Esophagus muscularis mucosa (tissue), 4 donors: Measurements from ENCODE around the gene MKRN2.

Experiments used
- EP300 ChIP-seq: sonication (generic); formaldehyde crosslinking; IDR thresholded peaks from one replicate; pipeline ENCODE4 v1.6.1; 2017; ENCODE audit warnings: antibody characterized with exemption
- POLR2AphosphoS5 ChIP-seq, 2 donors: sonication (generic); formaldehyde crosslinking; IDR thresholded peaks; one replicate each; pipeline ENCODE4 v1.6.1; 2017; ENCODE audit warnings: antibody characterized with exemption in 2 of 2
- TF ChIP-seq, protein P1 (sequence below), 3 experiments: fragments of 200-600 bp in 2 of 3; fragments of 450-650 bp in 1 of 3; sonication (generic) in 2 of 3; IDR thresholded peaks; one replicate each; pipeline ENCODE4 v1.5.1; 2017 to 2019; ENCODE audit warnings: antibody characterized with exemption in 3 of 3, mild to moderate bottlenecking in 2 of 3, moderate library complexity in 1 of 3

DNA sequence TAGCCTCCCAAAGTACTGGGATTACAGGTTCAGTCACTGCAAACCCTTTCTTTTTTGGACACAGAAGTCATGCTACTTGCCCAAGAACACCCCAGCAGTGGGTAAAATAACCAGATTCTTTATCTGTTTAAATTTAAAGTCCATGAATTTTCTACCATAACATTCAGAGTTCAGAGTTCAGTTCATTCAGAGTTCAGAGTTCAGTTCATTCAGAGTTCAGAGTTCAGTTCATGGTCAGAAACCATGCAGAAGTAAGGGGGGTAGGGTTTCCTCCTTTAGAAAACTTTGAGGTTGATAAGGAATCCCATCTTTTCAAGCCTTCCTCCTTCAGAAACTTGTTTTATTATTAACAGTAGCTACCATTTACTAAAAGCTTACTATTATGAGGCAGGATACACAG, 63.8 kb downstream of the MKRN2 start:
- no peak for TF ChIP-seq POLR2AphosphoS5 (IDR thresholded peaks at IDR 0.05)
- TF ChIP-seq, protein P1, sequence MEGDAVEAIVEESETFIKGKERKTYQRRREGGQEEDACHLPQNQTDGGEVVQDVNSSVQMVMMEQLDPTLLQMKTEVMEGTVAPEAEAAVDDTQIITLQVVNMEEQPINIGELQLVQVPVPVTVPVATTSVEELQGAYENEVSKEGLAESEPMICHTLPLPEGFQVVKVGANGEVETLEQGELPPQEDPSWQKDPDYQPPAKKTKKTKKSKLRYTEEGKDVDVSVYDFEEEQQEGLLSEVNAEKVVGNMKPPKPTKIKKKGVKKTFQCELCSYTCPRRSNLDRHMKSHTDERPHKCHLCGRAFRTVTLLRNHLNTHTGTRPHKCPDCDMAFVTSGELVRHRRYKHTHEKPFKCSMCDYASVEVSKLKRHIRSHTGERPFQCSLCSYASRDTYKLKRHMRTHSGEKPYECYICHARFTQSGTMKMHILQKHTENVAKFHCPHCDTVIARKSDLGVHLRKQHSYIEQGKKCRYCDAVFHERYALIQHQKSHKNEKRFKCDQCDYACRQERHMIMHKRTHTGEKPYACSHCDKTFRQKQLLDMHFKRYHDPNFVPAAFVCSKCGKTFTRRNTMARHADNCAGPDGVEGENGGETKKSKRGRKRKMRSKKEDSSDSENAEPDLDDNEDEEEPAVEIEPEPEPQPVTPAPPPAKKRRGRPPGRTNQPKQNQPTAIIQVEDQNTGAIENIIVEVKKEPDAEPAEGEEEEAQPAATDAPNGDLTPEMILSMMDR (IDR thresholded peaks at IDR 0.05), result no peak
- TF ChIP-seq EP300, result no peak
